GM21367 (cell line): Measurements from ENCODE around the gene GOLGA8F.
"Not testable (repeated sequence)": the region's sequence is repeated elsewhere in the genome, so short reads cannot be mapped to it uniquely, and the experiment has no call there.

ENCODE experiments used
- ATAC-seq: cut with Tn5 transposase; IDR thresholded peaks from one replicate; pipeline ENCODE4 v1.9.1; 2021; ENCODE audit not compliant: unreplicated experiment

GOLGA8F gene, protein sequence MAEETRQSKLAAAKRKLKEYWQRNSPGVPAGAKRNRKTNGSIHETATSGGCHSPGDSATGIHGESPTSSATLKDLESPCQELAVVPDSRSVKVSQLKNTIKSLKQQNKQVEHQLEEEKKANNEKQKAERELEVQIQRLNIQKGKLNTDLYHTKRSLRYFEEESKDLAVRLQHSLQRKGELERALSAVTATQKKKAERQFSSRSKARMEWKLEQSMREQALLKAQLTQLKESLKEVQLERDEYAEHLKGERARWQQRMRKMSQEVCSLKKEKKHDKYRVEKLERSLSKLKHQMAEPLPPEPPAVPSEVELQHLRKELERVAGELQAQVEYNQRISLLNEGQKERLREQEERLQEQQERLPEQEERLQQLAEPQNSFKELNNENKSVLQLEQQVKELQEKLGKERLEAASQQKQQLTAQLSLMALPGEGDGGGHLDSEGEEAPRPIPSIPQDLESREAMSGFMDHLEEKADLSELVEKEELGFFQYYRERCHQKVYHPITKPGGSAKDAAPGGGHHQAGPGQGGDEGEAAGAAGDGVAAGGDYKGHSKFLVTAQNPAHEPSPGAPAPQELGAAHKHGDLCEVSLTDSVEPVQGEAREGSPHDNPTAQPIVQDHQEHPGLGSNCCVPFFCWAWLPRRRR

DNA sequence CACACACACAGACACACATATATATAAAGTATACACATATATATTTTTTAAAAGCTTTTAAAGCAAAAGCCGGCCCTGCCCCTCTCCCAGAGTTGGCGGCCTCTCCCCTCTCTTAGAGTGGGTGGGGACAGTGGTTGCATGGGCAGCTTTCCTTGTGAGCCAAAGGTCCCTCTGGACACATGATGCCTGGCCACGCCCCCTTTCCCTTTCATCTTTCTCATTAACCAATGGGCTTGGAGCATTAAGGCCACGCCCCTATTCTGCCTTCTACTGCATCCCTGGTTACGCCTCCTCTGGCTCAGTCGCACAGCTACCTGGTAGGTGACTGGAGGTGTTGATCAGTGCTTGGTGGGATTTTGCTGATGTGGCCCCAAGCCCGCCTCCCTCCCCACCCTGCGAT, at the start of gene GOLGA8F:
Gene GOLGA8F, plus strand, starts transcription at position 301 of the 400 bp plus-strand sequence. Its CDS starts 98 bp downstream, at position 399.
- not testable (repeated sequence) for ATAC-seq

GRCh38 chr15:28357984-28358383, 20.5 kb upstream of the GOLGA8F start, which contains the start of gene GOLGA6L24:
Gene GOLGA6L24 (minus strand): TSS chr15:28358084. CDS start chr15:28358023, 61 bp downstream.
- ATAC-seq, result not testable (repeated sequence)

- not testable (repeated sequence) for ATAC-seq
Observed at GRCh38 chr15:28365502-28365901, 13.0 kb upstream of the GOLGA8F start.

GRCh38 chr15:28380053-28380452, 1.6 kb downstream of the GOLGA8F start:
- ATAC-seq, result not testable (repeated sequence)

DNA sequence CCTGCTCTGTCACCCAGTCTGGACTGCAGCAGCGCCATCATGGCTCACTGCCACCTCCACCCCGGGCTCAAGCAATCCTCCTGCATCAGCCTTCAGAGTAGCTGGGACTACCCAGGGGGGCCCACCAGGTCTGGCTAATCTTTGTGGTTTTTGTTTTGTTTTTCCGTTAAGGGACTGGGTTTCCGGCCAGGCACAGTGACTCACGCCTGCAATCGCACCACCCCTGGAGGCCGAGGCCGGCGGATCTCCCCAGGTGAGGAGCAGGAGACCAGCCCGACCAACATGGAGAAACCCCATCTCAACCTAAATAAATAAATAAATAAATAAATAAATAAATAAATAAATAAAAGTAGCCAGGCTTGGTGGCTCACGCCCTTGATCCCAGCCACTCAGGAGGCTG, 17.6 kb downstream of the GOLGA8F start:
- ATAC-seq, result not testable (repeated sequence)

- ATAC-seq, result not testable (repeated sequence)
Observed at GRCh38 chr15:28402774-28403435, 24.4 kb downstream of the GOLGA8F start.

DNA sequence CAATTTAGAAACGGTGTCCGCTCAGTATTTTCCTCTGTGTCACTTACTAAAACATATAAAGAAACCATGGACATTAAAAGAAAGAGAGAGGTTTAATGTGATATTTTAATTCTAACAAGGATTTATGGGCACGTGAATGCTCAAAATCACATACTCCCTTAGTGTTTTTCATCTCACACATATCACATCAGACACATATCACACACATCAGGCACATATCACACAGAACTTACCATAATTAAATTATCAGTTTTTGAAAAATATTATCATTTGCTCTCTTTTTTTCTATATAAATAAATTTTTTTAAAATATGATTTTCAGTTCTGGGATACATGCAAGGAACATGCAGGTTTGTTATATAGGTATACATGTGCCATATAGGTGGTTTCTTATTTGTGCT, 42.0 kb downstream of the GOLGA8F start:
- ATAC-seq, result not testable (repeated sequence)

DNA sequence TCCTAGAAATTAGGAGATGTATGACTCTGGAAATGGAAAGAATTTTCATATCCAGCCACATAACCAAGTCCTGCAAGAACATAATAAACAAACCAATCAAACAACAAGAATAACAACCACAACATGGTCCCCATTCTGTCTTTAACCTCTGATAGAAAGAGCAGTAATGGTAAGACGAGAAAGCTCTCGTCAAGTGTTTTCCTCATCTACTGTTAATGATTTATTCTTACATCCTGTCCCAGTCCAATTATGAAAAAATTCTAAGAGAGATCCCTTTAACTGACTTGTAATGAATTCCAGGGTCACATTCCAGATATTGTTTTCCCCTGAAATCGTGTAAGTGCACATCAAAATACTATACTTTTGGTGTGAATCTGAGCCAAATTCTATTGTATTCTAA, 57.1 kb downstream of the GOLGA8F start:
- not testable (repeated sequence) for ATAC-seq
